H1 (cell line): ENCODE data around the gene GREM2. TPM values are rescaled to one million over a fixed set of nuclear protein-coding genes. Genes with fewer than 3 reads are reported as not detected.

Experiments
- CTCF ChIA-PET: fragments of 300-600 bp; sonication (Branson Sonifier 250); formaldehyde crosslinking; loops from one replicate; lab custom pipeline; 2021; ENCODE audit not compliant: partially characterized antibody; lab: Charles Lee
- POLR2A ChIA-PET: fragments of 300-600 bp; sonication (Branson Sonifier 250); formaldehyde crosslinking; loops from one replicate; lab custom pipeline; 2021; ENCODE audit warnings: inconsistent platforms; ENCODE audit not compliant: partially characterized antibody; lab: Charles Lee
- DNase-seq, 2 experiments: peaks; one replicate each; pipeline versions ENCODE4 v3.0.0 to v3.0.0-alpha.2; 2010 to 2022; ENCODE audit warnings: low spot score in 2 of 2, low read depth in 1 of 2, mixed read lengths in 1 of 2
- FAIRE-seq: peaks from 2 replicates; lab custom pipeline; 2011; peaks lifted over from hg19 to GRCh38; lab: Jason Lieb, UNC
- H2AFZ ChIP-seq: 2 replicates; pipeline ENCODE4 v1.8.1; 2012; ENCODE audit warnings: low read length, inconsistent platforms
- H2AK5ac ChIP-seq: 2 replicates; pipeline ENCODE4 v1.6.1; 2013; ENCODE audit warnings: low read depth, low read length
- H2BK120ac ChIP-seq: replicated peaks from 2 replicates; pipeline ENCODE3; 2013; ENCODE audit warnings: low read depth, low read length, inconsistent platforms
- H2BK12ac ChIP-seq: 2 replicates; pipeline ENCODE4 v1.6.1; 2013; ENCODE audit warnings: low read depth, low read length
- H2BK15ac ChIP-seq: 2 replicates; pipeline ENCODE4 v1.6.1; 2013; ENCODE audit warnings: low read length
- H2BK20ac ChIP-seq: 2 replicates; pipeline ENCODE4 v1.6.1; 2013; ENCODE audit warnings: low read length
- H2BK5ac ChIP-seq: 2 replicates; pipeline ENCODE4 v1.6.1; 2013; ENCODE audit warnings: low read depth, low read length
- H3K14ac ChIP-seq: 2 replicates; pipeline ENCODE4 v1.6.1; 2013; ENCODE audit warnings: inconsistent platforms; ENCODE audit not compliant: insufficient read length
- H3K18ac ChIP-seq: 2 replicates; pipeline ENCODE4 v1.6.1; 2013; ENCODE audit warnings: low read length; ENCODE audit errors: extremely low read depth
- H3K23ac ChIP-seq: 2 replicates; pipeline ENCODE4 v1.6.1; 2013; ENCODE audit warnings: inconsistent platforms; ENCODE audit not compliant: insufficient read length
- H3K23me2 ChIP-seq: 2 replicates; pipeline ENCODE4 v1.6.1; 2013; ENCODE audit warnings: low read depth, low read length
- H3K27ac ChIP-seq: 2 replicates; pipeline ENCODE4 v1.6.1; 2011; ENCODE audit warnings: low read depth, low read length, inconsistent platforms
- H3K27me3 ChIP-seq, 4 experiments: replicated peaks in 1 of 4; 1 replicate in 1 of 4; 2 replicates in 3 of 4; pipeline versions ENCODE4 v1.6.1 to v1.8.1; 2011 to 2013; ENCODE audit warnings: low read length in 3 of 4, mild to moderate bottlenecking in 3 of 4, inconsistent platforms in 2 of 4, mixed read lengths in 2 of 4, moderate library complexity in 1 of 4; ENCODE audit not compliant: control insufficient read depth in 3 of 4, insufficient read depth in 3 of 4; ENCODE audit errors: extremely low read depth in 1 of 4
- H3K36me3 ChIP-seq, 4 experiments: 2 replicates each; pipeline versions ENCODE4 v1.6.1 to v1.8.1; 2011 to 2013; ENCODE audit warnings: mild to moderate bottlenecking in 4 of 4, low read length in 3 of 4, moderate library complexity in 2 of 4, control low read depth in 1 of 4, inconsistent platforms in 1 of 4; ENCODE audit not compliant: insufficient read depth in 4 of 4, control insufficient read depth in 2 of 4
- H3K4ac ChIP-seq: replicated peaks from 2 replicates; pipeline ENCODE3; 2013; ENCODE audit warnings: low read length, low read depth, mixed read lengths, inconsistent platforms; ENCODE audit not compliant: insufficient read length
- H3K4me1 ChIP-seq, 4 experiments: replicated peaks in 1 of 4; 1 replicate in 1 of 4; 2 replicates in 3 of 4; pipeline versions ENCODE4 v1.6.1 to v1.8.1; 2011 to 2013; ENCODE audit warnings: low read length in 3 of 4, inconsistent platforms in 2 of 4, mixed read lengths in 1 of 4; ENCODE audit not compliant: insufficient read depth in 4 of 4, control insufficient read depth in 3 of 4
- H3K4me2 ChIP-seq, 2 experiments: 2 replicates each; pipeline versions ENCODE4 v1.6.1 to v1.8.1; 2011 to 2013; ENCODE audit warnings: low read depth in 2 of 2, low read length in 2 of 2, control low read depth in 1 of 2, inconsistent platforms in 1 of 2, mild to moderate bottlenecking in 1 of 2; ENCODE audit not compliant: insufficient read depth in 1 of 2
- H3K4me3 ChIP-seq, 4 experiments: fragments of 200-600, 300-600 bp in 1 of 4; sonication (generic), shearing (Covaris generic), sonication (Bioruptor Twin) in 1 of 4; 2 replicates each; pipeline versions ENCODE4 v1.5.1 to v1.8.1; 2011 to 2016; ENCODE audit warnings: low read length in 4 of 4, low read depth in 3 of 4, control low read depth in 2 of 4, inconsistent platforms in 2 of 4, mild to moderate bottlenecking in 2 of 4, mixed read lengths in 1 of 4, moderate library complexity in 1 of 4; ENCODE audit not compliant: insufficient read depth in 2 of 4; ENCODE audit errors: extremely low read depth in 1 of 4
- H3K56ac ChIP-seq: replicated peaks from 2 replicates; pipeline ENCODE3; 2013; ENCODE audit warnings: low read depth, mild to moderate bottlenecking, mixed read lengths, low read length, inconsistent platforms; ENCODE audit not compliant: insufficient read length
- H3K79me1 ChIP-seq: 2 replicates; pipeline ENCODE4 v1.6.1; 2013; ENCODE audit warnings: low read depth, low read length, control low read depth
- H3K79me2 ChIP-seq, 2 experiments: 2 replicates each; pipeline versions ENCODE4 v1.6.1 to v1.8.1; 2012 to 2013; ENCODE audit warnings: low read length in 2 of 2, mild to moderate bottlenecking in 2 of 2, inconsistent platforms in 1 of 2; ENCODE audit not compliant: insufficient read depth in 2 of 2, control insufficient read depth in 1 of 2
- H3K9ac ChIP-seq, 4 experiments: replicated peaks in 1 of 4; 1 replicate in 1 of 4; 2 replicates in 3 of 4; pipeline versions ENCODE4 v1.6.1 to v1.8.1; 2011 to 2013; ENCODE audit warnings: low read depth in 3 of 4, low read length in 3 of 4, control low read depth in 2 of 4, mild to moderate bottlenecking in 2 of 4, moderate library complexity in 2 of 4, inconsistent platforms in 1 of 4; ENCODE audit errors: extremely low read depth in 1 of 4
- H3K9me3 ChIP-seq, 2 experiments: 2 replicates each; pipeline versions ENCODE4 v1.6.1 to v1.8.1; 2012 to 2013; ENCODE audit warnings: mild to moderate bottlenecking in 2 of 2, moderate library complexity in 2 of 2, control low read depth in 1 of 2, inconsistent platforms in 1 of 2, low read depth in 1 of 2, low read length in 1 of 2, mixed read lengths in 1 of 2; ENCODE audit not compliant: insufficient read depth in 2 of 2
- H4K20me1 ChIP-seq, 2 experiments: replicated peaks in 1 of 2; 2 replicates each; pipeline versions ENCODE3 to v1.8.1; 2011 to 2013; ENCODE audit warnings: inconsistent platforms in 2 of 2, low read length in 2 of 2, mild to moderate bottlenecking in 1 of 2; ENCODE audit not compliant: insufficient read depth in 2 of 2, control insufficient read depth in 1 of 2
- H4K5ac ChIP-seq: 2 replicates; pipeline ENCODE4 v1.6.1; 2013; ENCODE audit warnings: low read length, low read depth, mixed read lengths, inconsistent platforms; ENCODE audit not compliant: insufficient read length
- H4K8ac ChIP-seq: 2 replicates; pipeline ENCODE4 v1.8.0; 2013; ENCODE audit warnings: mild to moderate bottlenecking, moderate library complexity, low read length, inconsistent platforms; ENCODE audit not compliant: insufficient read depth; ENCODE audit errors: extremely low read depth
- H4K91ac ChIP-seq: replicated peaks from 2 replicates; pipeline ENCODE3; 2013; ENCODE audit warnings: low read length, mixed read lengths, inconsistent platforms; ENCODE audit not compliant: insufficient read length
- SP1 ChIP-seq: IDR thresholded peaks from 2 replicates; pipeline ENCODE4 v1.6.1; 2011; ENCODE audit warnings: low read depth, low read length
- WGBS, 2 experiments: shearing (Covaris generic) in 1 of 2; methylation state at CpG; one replicate each; pipeline versions ENCODE4 v1.1.6 to v1.1.7; 2013 to 2015; ENCODE audit warnings: low lambda C conversion rate in 2 of 2, mixed read lengths in 2 of 2, inconsistent platforms in 1 of 2, low coverage in 1 of 2, missing lambda C conversion rate in 1 of 2; ENCODE audit not compliant: insufficient replicate concordance in 2 of 2, insufficient coverage in 1 of 2, insufficient read length in 1 of 2; ENCODE audit errors: extremely low coverage in 1 of 2, missing lambda C conversion rate in 1 of 2; 5-methylcytosine and 5-hydroxymethylcytosine counted together
- polyA plus RNA-seq, 7 experiments: library from polyadenylated mRNA; depleted of rRNA in 3 of 7; stranded (reverse) in 5 of 7; unstranded in 2 of 7; fragments of >200 nt in 5 of 7; fragments of 200-250 nt in 2 of 7; gene quantifications; 1 replicate in 5 of 7; 2 replicates in 1 of 7; 4 replicates in 1 of 7; pipeline versions ENCODE4 v1.2.1 to v1.2.3, GENCODE V29; 2011 to 2013; ENCODE audit warnings: missing spikeins in 2 of 7, mixed read lengths in 2 of 7
- total RNA-seq: library from RNA; stranded (reverse); fragmentation: NEBNext Ultra II Directional; extraction: Animal tissue kit (Norgen Biotek cat#: 25700); gene quantifications from 2 replicates; pipeline ENCODE4 v1.2.1, GENCODE V29; 2021

GREM2 gene
- total and polyA plus RNA-seq, 2 of the 8 experiments (the other 6 are each of a cell fraction or from before 2014, with no cell fraction given), result 0.05 TPM; not detected in 1

DNA sequence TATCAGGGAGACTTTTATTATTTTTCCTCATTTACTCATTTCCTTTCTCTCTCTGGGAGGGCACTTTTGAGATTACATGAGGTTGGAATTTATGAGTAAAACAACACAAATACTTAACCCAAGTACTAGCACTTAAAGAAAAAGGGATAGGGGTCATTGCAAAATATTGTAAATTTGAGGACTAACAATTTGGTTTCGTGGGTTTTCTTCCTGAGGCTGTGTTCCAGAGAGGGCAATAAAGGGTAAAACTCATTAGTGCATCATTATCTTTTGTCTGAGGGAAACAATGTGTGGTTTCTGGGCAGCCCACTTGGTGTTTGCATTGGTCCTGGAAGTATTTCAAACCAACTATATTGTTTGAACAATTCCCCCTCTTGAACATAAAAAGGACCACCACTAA lies 96.5 kb downstream of the GREM2 start:
- H3K23ac ChIP-seq, result no peak overlapping the region
- 76% methylated on average over 1 of the region's 1 CpG; no CpG with 5 or more reads in 1 of the 2 experiments for WGBS, 2 experiments
- no peaks in the 10 kb centered on the region for H3K4me1 ChIP-seq
- no peak overlapping the region for H4K5ac ChIP-seq
- CTCF ChIA-PET, result interaction anchor here (0.8 kb wide), 1 partner anchor 489 kb away, joined by 5 read pairs; no protein-coding TSS in a partner anchor
- no peak for TF ChIP-seq SP1
- TF ChIP-seq, all 59 proteins: peak for 0
- Histone ChIP-seq H2BK120ac (no peak overlapping the region), H2BK20ac (no peak overlapping the region), H3K79me1 (no peaks in the 10 kb centered on the region), H2BK5ac (no peak overlapping the region), H3K23me2 (no peaks in the 10 kb centered on the region), H3K4me2 (no peak overlapping the region), H3K4ac (no peak overlapping the region), H3K14ac (no peak overlapping the region), H3K27ac (no peak overlapping the region), H3K9me3 (no peaks in the 10 kb centered on the region), H4K20me1 (no peaks in the 10 kb centered on the region), H2AFZ (no peak overlapping the region), H3K36me3 (no peaks in the 10 kb centered on the region), H3K56ac (no peak overlapping the region), H4K91ac (no peak overlapping the region), H3K9ac (no peak overlapping the region), H3K27me3 (no peaks in the 10 kb centered on the region), H3K4me3 (no peak overlapping the region), H2AK5ac (no peak overlapping the region), H2BK15ac (no peak overlapping the region), H2BK12ac (no peak overlapping the region), H3K79me2 (no peaks in the 10 kb centered on the region), H3K18ac (no peak overlapping the region), H4K8ac (no peak overlapping the region)
- no peak for FAIRE-seq
- POLR2A ChIA-PET, result no interaction called here
- no peak for DNase-seq
